H1 (cell line): Measurements from ENCODE around the gene HOXA10. TPM values are rescaled to one million over a fixed set of nuclear protein-coding genes. Genes with fewer than 3 reads are reported as not detected.
A peak's percentile ranks its signal among the peaks of the same experiment; 100 is the strongest.

Experiments
- microRNA counts: library from miRNA; unstranded; fragments of <30 nt; microRNA quantifications from one replicate; lab custom pipeline; 2015
- microRNA-seq, 2 experiments: library from miRNA; unstranded; fragments of <30 nt; microRNA quantifications; one replicate each; pipeline versions ENCODE4 to v1.2.0, GENCODE V29; 2016 to 2020; ENCODE audit warnings: borderline microRNAs expressed in 2 of 2, borderline number of aligned reads in 2 of 2, borderline replicate concordance in 1 of 2
- polyA plus RNA-seq, 7 experiments: library from polyadenylated mRNA; depleted of rRNA in 3 of 7; stranded (reverse) in 5 of 7; unstranded in 2 of 7; fragments of >200 nt in 5 of 7; fragments of 200-250 nt in 2 of 7; gene quantifications; 1 replicate in 5 of 7; 2 replicates in 1 of 7; 4 replicates in 1 of 7; pipeline versions ENCODE4 v1.2.1 to v1.2.3, GENCODE V29; 2011 to 2013; ENCODE audit warnings: missing spikeins in 2 of 7, mixed read lengths in 2 of 7
- small RNA-seq: library from polyadenylated mRNA; stranded (forward); fragments of <200 nt; extraction: miRNeasy Mini kit (QIAGEN cat#:217004); gene quantifications from one replicate; pipeline ENCODE3, GENCODE V24; 2013; ENCODE audit not compliant: insufficient read depth
- total RNA-seq: library from RNA; stranded (reverse); fragmentation: NEBNext Ultra II Directional; extraction: Animal tissue kit (Norgen Biotek cat#: 25700); gene quantifications from 2 replicates; pipeline ENCODE4 v1.2.1, GENCODE V29; 2021

HOXA10 gene
- total and polyA plus RNA-seq, 2 of the 8 experiments (the other 6 are each of a cell fraction or from before 2014, with no cell fraction given), result not detected

MicroRNAs within 50 kb of the gene (microRNA counts, 767-probe panel; counts per million panel counts)
- 879 counts per million, percentile 95 among the panel's probes with 10 or more counts for microRNA hsa-miR-196b-5p (lab: Ali Mortazavi, UCI)

Small RNA genes within 50 kb of the gene (microRNA-seq; reads per million reads assigned to microRNA genes)
- gene MIR196B, result 0.41 to 3.0 reads per million in 2 experiments

Small RNA genes within 50 kb of the gene (small RNA-seq; reads per million reads assigned to genes)
- gene AC004080.5 (not detected), gene RF02140 (not detected), gene RF02141 (not detected)

Other genes with a start within 250 kb of the HOXA10 start
- not detected in 2 replicates for gene HOXA1, start 78.3 kb downstream of the HOXA10 start, total RNA-seq
- not detected in 2 replicates for gene HOXA1, start 78.3 kb downstream of the HOXA10 start, polyA plus RNA-seq (2011; rRNA removed)
- gene HOXA2, start 71.6 kb downstream of the HOXA10 start, total RNA-seq, result not detected in 2 replicates
- not detected in 2 replicates for gene HOXA2, start 71.6 kb downstream of the HOXA10 start, polyA plus RNA-seq (2011; rRNA removed)
- not detected in 2 replicates for gene HOXA4, start 43.6 kb downstream of the HOXA10 start, total RNA-seq
- not detected in 2 replicates for gene HOXA4, start 43.6 kb downstream of the HOXA10 start, polyA plus RNA-seq (2011; rRNA removed)
- gene HOXA5, start 30.6 kb downstream of the HOXA10 start, total RNA-seq, result not detected in 2 replicates
- not detected in 2 replicates for gene HOXA5, start 30.6 kb downstream of the HOXA10 start, polyA plus RNA-seq (2011; rRNA removed)
- not detected in 2 replicates for gene HOXA6, start 26.5 kb downstream of the HOXA10 start, total RNA-seq
- gene HOXA6, start 26.5 kb downstream of the HOXA10 start, polyA plus RNA-seq (2011; rRNA removed), result not detected in 2 replicates
- gene HOXA3, start 21.7 kb downstream of the HOXA10 start, total RNA-seq, result not detected in 2 replicates
- not detected in 2 replicates for gene HOXA3, start 21.7 kb downstream of the HOXA10 start, polyA plus RNA-seq (2011; rRNA removed)
- gene HOXA7, start 17.6 kb downstream of the HOXA10 start, total RNA-seq, result not detected in 2 replicates
- 0.03 TPM in 1 of 2 replicates, not detected in the other for gene HOXA7, start 17.6 kb downstream of the HOXA10 start, polyA plus RNA-seq (2011; rRNA removed)
- not detected in 2 replicates for gene HOXA9, start 8.8 kb downstream of the HOXA10 start, total RNA-seq
- not detected in 2 replicates for gene HOXA9, start 8.8 kb downstream of the HOXA10 start, polyA plus RNA-seq (2011; rRNA removed)
- not detected in 2 replicates for gene HOXA11, start 10.9 kb upstream of the HOXA10 start, total RNA-seq
- not detected in 2 replicates for gene HOXA11, start 10.9 kb upstream of the HOXA10 start, polyA plus RNA-seq (2011; rRNA removed)
- not detected in 2 replicates for gene HOXA13, start 25.8 kb upstream of the HOXA10 start, total RNA-seq
- not detected in 2 replicates for gene HOXA13, start 25.8 kb upstream of the HOXA10 start, polyA plus RNA-seq (2011; rRNA removed)
- not detected in 2 replicates for gene EVX1, start 68.5 kb upstream of the HOXA10 start, total RNA-seq
- gene EVX1, start 68.5 kb upstream of the HOXA10 start, polyA plus RNA-seq (2011; rRNA removed), result 0.02 TPM in 1 of 2 replicates, not detected in the other